Suprapubic skin (tissue), 3 donors: ENCODE measurements around the gene ALPG.

Experiments
- CTCF ChIP-seq, 2 donors: fragments of 200-600 bp in 1 of 2; fragments of 450-650 bp in 1 of 2; sonication (generic) in 1 of 2; IDR thresholded peaks; one replicate each; pipeline ENCODE4 v1.5.1; 2016 to 2019; ENCODE audit warnings: antibody characterized with exemption in 2 of 2, mild to moderate bottlenecking in 1 of 2, moderate library complexity in 1 of 2
- EP300 ChIP-seq: sonication (generic); formaldehyde crosslinking; IDR thresholded peaks from one replicate; pipeline ENCODE4 v1.6.1; 2017; ENCODE audit warnings: antibody characterized with exemption
- POLR2A ChIP-seq, 2 donors: fragments of 450-650 bp; IDR thresholded peaks; one replicate each; pipeline ENCODE4 v1.6.1; 2017; ENCODE audit warnings: antibody characterized with exemption in 2 of 2, mild to moderate bottlenecking in 2 of 2, moderate library complexity in 2 of 2

DNA sequence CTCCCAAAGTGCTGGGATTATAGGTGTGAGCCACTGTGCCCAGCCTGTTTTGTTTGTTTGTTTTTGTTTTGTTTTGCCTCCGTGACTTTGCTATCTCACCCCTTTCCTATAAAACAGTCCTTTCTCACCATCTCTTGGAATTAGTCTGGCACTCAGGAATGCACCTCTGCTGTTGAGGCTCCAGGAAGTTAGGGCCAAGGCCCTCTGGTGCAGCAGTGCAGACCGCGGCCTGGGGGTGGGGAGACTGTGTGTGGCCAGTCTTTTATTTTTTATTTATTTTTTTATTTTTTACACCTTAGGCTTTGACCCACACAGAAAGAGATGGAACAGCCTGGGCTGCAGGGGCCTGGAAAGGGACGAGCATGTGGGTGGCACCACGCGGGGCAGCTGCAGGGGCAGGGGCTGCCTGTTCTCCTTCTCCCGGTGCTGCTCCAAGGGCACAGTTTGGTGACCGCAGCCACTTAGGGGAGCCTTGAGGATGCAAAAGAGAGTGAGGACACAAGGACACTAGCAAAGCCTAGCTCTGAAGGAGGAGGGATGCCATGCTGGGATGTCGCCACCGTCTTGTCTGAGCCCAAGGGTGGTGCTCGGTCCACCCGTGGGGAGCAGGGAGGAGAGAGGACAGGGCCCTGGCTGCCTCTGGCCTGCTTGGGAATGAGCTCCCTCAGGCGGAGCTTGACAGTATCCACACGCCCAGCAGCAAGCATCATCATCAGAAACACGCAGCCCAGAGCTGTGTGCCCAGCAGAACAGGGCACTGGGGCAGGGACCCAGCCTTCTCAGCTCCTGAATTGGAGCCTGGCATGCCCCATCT lies 29.9 kb downstream of the ALPG start:
- no peak for TF ChIP-seq CTCF (IDR thresholded peaks at IDR 0.05)
- TF ChIP-seq POLR2A (IDR thresholded peaks at IDR 0.05) = no peak
- no peak for TF ChIP-seq EP300
